H9 (cell line): ENCODE measurements around the gene CDK5. TPM values are rescaled to one million over a fixed set of nuclear protein-coding genes. Genes with fewer than 3 reads are reported as not detected.

Experiments used
- DNase-seq: peaks from one replicate; pipeline ENCODE4 v3.0.0-alpha.2; 2017
- H2AFZ ChIP-seq: one replicate; pipeline ENCODE4 v1.6.1; 2013; ENCODE audit warnings: mild to moderate bottlenecking, low read length, control low read depth, moderate library complexity
- H2AK5ac ChIP-seq: 2 replicates; pipeline ENCODE4 v1.6.1; 2013; ENCODE audit warnings: low read length, control low read depth, mixed read lengths; ENCODE audit not compliant: insufficient read length
- H2BK120ac ChIP-seq: one replicate; pipeline ENCODE4 v1.6.1; 2013; ENCODE audit warnings: low read depth, mild to moderate bottlenecking, low read length, control low read depth, inconsistent platforms; ENCODE audit not compliant: poor library complexity, severe bottlenecking
- H2BK12ac ChIP-seq: 2 replicates; pipeline ENCODE4 v1.6.1; 2013; ENCODE audit warnings: low read length, control low read depth, mixed read lengths, low read depth; ENCODE audit not compliant: insufficient read length
- H2BK15ac ChIP-seq: 2 replicates; pipeline ENCODE4 v1.6.1; 2013; ENCODE audit warnings: low read depth, low read length, control low read depth
- H2BK20ac ChIP-seq: one replicate; pipeline ENCODE4 v1.6.1; 2013; ENCODE audit warnings: low read depth, mild to moderate bottlenecking, low read length, control low read depth, inconsistent platforms; ENCODE audit not compliant: poor library complexity, severe bottlenecking
- H2BK5ac ChIP-seq: 2 replicates; pipeline ENCODE4 v1.6.1; 2013; ENCODE audit warnings: low read length, control low read depth, mixed read lengths; ENCODE audit not compliant: insufficient read length
- H3K14ac ChIP-seq: 2 replicates; pipeline ENCODE4 v1.6.1; 2013; ENCODE audit warnings: low read length, control low read depth; ENCODE audit not compliant: insufficient read depth
- H3K18ac ChIP-seq: 2 replicates; pipeline ENCODE4 v1.6.1; 2013; ENCODE audit warnings: low read depth, mild to moderate bottlenecking, mixed read lengths, low read length, control low read depth; ENCODE audit not compliant: insufficient read length
- H3K23ac ChIP-seq: 2 replicates; pipeline ENCODE4 v1.6.1; 2013; ENCODE audit warnings: low read length, control low read depth, mixed read lengths, low read depth; ENCODE audit not compliant: insufficient read length
- H3K23me2 ChIP-seq: 2 replicates; pipeline ENCODE4 v1.6.1; 2013; ENCODE audit warnings: low read depth, mild to moderate bottlenecking, mixed read lengths, low read length, control low read depth; ENCODE audit not compliant: insufficient read length, poor library complexity, severe bottlenecking
- H3K27ac ChIP-seq: 2 replicates; pipeline ENCODE4 v1.5.1; 2013; ENCODE audit warnings: low read length, control low read depth, mixed read lengths, low read depth; ENCODE audit not compliant: insufficient read length
- H3K27me3 ChIP-seq: 2 replicates; pipeline ENCODE4 v1.6.1; 2013; ENCODE audit warnings: low read length, control low read depth, inconsistent platforms; ENCODE audit not compliant: insufficient read depth
- H3K4ac ChIP-seq: 2 replicates; pipeline ENCODE4 v1.6.1; 2013; ENCODE audit warnings: low read depth, mild to moderate bottlenecking, control low read depth, inconsistent platforms, low read length, moderate library complexity
- H3K4me1 ChIP-seq: 2 replicates; pipeline ENCODE4 v1.6.1; 2013; ENCODE audit warnings: low read length, control low read depth, inconsistent platforms; ENCODE audit not compliant: insufficient read depth
- H3K4me2 ChIP-seq: 2 replicates; pipeline ENCODE4 v1.6.1; 2013; ENCODE audit warnings: low read length, control low read depth, mixed read lengths; ENCODE audit not compliant: insufficient read length, insufficient read depth
- H3K56ac ChIP-seq: 2 replicates; pipeline ENCODE4 v1.6.1; 2013; ENCODE audit warnings: low read depth, mild to moderate bottlenecking, mixed read lengths, low read length, control low read depth; ENCODE audit not compliant: insufficient read length
- H3K79me1 ChIP-seq: 2 replicates; pipeline ENCODE4 v1.6.1; 2013; ENCODE audit warnings: low read depth, mild to moderate bottlenecking, moderate library complexity, low read length, control low read depth, inconsistent platforms; ENCODE audit not compliant: insufficient read depth, poor library complexity, severe bottlenecking
- H3K79me2 ChIP-seq: 2 replicates; pipeline ENCODE4 v1.6.1; 2013; ENCODE audit warnings: low read length, control low read depth, inconsistent platforms; ENCODE audit not compliant: insufficient read depth
- H3K9ac ChIP-seq: 2 replicates; pipeline ENCODE4 v1.6.1; 2013; ENCODE audit warnings: low read length, control low read depth, mixed read lengths; ENCODE audit not compliant: insufficient read length; ENCODE audit errors: extremely low read depth
- H3K9me3 ChIP-seq: one replicate; pipeline ENCODE4 v1.6.1; 2013; ENCODE audit warnings: low read depth, low read length, inconsistent platforms; ENCODE audit not compliant: control insufficient read depth
- H3T11ph ChIP-seq: one replicate; pipeline ENCODE4 v1.6.1; 2013; ENCODE audit warnings: mild to moderate bottlenecking, low read length, control low read depth, inconsistent platforms
- H4K20me1 ChIP-seq: one replicate; pipeline ENCODE4 v1.6.1; 2013; ENCODE audit not compliant: control insufficient read depth, insufficient read length, insufficient read depth
- H4K5ac ChIP-seq: 2 replicates; pipeline ENCODE4 v1.6.1; 2013; ENCODE audit warnings: low read depth, mild to moderate bottlenecking, mixed read lengths, low read length, control low read depth; ENCODE audit not compliant: insufficient read length
- H4K8ac ChIP-seq: replicated peaks from 2 replicates; pipeline ENCODE4 v1.6.1; 2013; ENCODE audit warnings: low read length, control low read depth, mixed read lengths, low read depth; ENCODE audit not compliant: insufficient read length
- H4K91ac ChIP-seq: 2 replicates; pipeline ENCODE4 v1.6.1; 2013; ENCODE audit warnings: low read depth, mild to moderate bottlenecking, moderate library complexity, mixed read lengths, low read length, control low read depth; ENCODE audit not compliant: insufficient read length
- H3K27ac Mint-ChIP-seq, 3 experiments: 2 replicates in 2 of 3; 3 replicates in 1 of 3; pipeline ENCODE4 v1.8.0; 2020 to 2021; ENCODE audit warnings: mixed read lengths in 3 of 3, mild to moderate bottlenecking in 1 of 3, moderate library complexity in 1 of 3
- H3K27me3 Mint-ChIP-seq: 2 replicates; pipeline ENCODE4 v1.8.0; 2021; ENCODE audit warnings: low read depth, mild to moderate bottlenecking, moderate library complexity, mixed read lengths
- H3K36me3 Mint-ChIP-seq, 3 experiments: 2 replicates in 2 of 3; 3 replicates in 1 of 3; pipeline ENCODE4 v1.8.0; 2020 to 2021; ENCODE audit warnings: low read depth in 3 of 3, mixed read lengths in 3 of 3; ENCODE audit not compliant: insufficient read depth in 1 of 3
- H3K4me1 Mint-ChIP-seq, 2 experiments: 2 replicates each; pipeline ENCODE4 v1.8.0; 2020; ENCODE audit warnings: mixed read lengths in 2 of 2
- H3K4me3 Mint-ChIP-seq, 2 experiments: 2 replicates in 1 of 2; 3 replicates in 1 of 2; pipeline ENCODE4 v1.8.0; 2020 to 2021; ENCODE audit warnings: mild to moderate bottlenecking in 2 of 2, mixed read lengths in 2 of 2, moderate library complexity in 1 of 2
- H3K9me3 Mint-ChIP-seq, 2 experiments: 2 replicates in 1 of 2; 3 replicates in 1 of 2; pipeline ENCODE4 v1.8.0; 2020; ENCODE audit warnings: mild to moderate bottlenecking in 2 of 2, mixed read lengths in 2 of 2, moderate library complexity in 1 of 2
- WGBS: extraction: QIAGEN DNeasy Blood & Tissue Kit; methylation state at CpG from one replicate; pipeline ENCODE4 v1.1.7; 2013; ENCODE audit warnings: missing lambda C conversion rate, low lambda C conversion rate, mixed read lengths; ENCODE audit not compliant: insufficient read length; ENCODE audit errors: extremely low coverage; 5-methylcytosine and 5-hydroxymethylcytosine counted together
- long read RNA-seq: library from polyadenylated mRNA; unstranded; transcript quantifications from one replicate; pipeline ENCODE4 v2.0.0, GENCODE V29; 2020
- total RNA-seq: library from RNA; stranded (reverse); gene quantifications from 2 replicates; pipeline ENCODE4 v1.2.1, GENCODE V29; 2021
- TF ChIP-seq, protein P1 (sequence below): fragments of 200-600 bp; sonication (generic); conservative IDR thresholded peaks from 3 replicates; pipeline ENCODE4 v1.8.0; 2021; ENCODE audit warnings: antibody characterized with exemption, mild to moderate bottlenecking

The CDK5 gene
- total RNA-seq, result 16.3 and 19.9 TPM in 2 replicates
- long read RNA-seq, transcript CDK5-204 (12 exons, 1,758 nt), result major isoform, 41 of 51 reads
- long read RNA-seq, partial matches to known transcripts, result 1 of 51 reads
- long read RNA-seq, other reads (novel, unspliced or antisense), result 9 of 51 reads

DNA sequence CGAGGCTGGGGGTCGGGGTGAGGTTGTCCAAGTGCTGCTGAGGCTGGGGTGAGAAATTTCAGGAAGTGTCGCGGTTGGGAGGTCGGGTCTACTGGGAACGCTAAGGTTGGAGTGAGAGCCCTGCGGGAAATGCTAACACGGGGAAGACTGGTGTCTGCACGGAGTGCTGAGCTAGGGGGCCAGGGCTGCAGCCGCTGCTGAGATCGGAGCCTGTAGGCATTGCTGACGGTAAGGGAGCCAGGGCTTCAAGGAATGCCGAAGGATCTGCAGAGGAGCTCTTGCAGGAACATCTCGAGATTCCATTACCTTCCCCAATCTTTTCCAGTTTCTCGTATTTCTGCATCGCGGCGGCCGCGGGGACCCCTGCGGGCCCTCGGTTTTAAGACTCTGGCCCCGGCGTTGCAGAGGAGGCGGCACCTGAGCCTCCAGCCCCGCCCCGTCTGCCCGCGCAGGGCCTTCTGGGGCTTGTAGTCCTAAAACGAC is at the start of gene CDK5:
TSS of gene CDK5 (minus strand) at position 392 of the 483 bp plus-strand sequence. CDS start at position 343, 49 bp downstream.
- Mint-ChIP-seq H3K4me3 (peak within 1 kb of the TSS; percentile 78 to 91), H3K36me3 (peaks cover 0 to 9% (median 0%) of the 10 kb centered on the region in 3 experiments; a peak in 3 of 7 replicates), H3K27me3 (peaks cover 26% of the 10 kb centered on the region), H3K27ac (peak within 1 kb of the TSS in 2 of 3 experiments; percentile 82 to 93; a peak in 4 of 7 replicates), H3K9me3 (no peaks in the 10 kb centered on the region; a peak in 1 of 5 replicates), H3K4me1 (peaks cover 37 to 48% of the 10 kb centered on the region in 2 experiments)
- Histone ChIP-seq H3K4me2 (peak within 1 kb of the TSS; percentile 81), H3K27me3 (no peaks in the 10 kb centered on the region; the same call in 1 of the 2 replicates), H3K18ac (peak within 1 kb of the TSS; percentile 55), H3K23me2 (peaks cover 38% of the 10 kb centered on the region), H3K23ac (no peak within 1 kb of the TSS), H3K27ac (no peak within 1 kb of the TSS), H3K79me1 (no peaks in the 10 kb centered on the region), H2BK120ac (no peak within 1 kb of the TSS), H4K20me1 (no peaks in the 10 kb centered on the region), H4K91ac (no peak within 1 kb of the TSS), H3K4me1 (peaks cover 8% of the 10 kb centered on the region), H2BK15ac (no peak within 1 kb of the TSS), H3K4ac (no peak within 1 kb of the TSS), H3K79me2 (no peaks in the 10 kb centered on the region), H2BK12ac (no peak within 1 kb of the TSS), H3K56ac (no peak within 1 kb of the TSS), H2BK20ac (no peak within 1 kb of the TSS), H4K8ac (no peak within 1 kb of the TSS), H3K9ac (peak within 1 kb of the TSS; percentile 33), H3T11ph (no peak within 1 kb of the TSS), H3K9me3 (no peaks in the 10 kb centered on the region), H2BK5ac (no peak within 1 kb of the TSS), H3K14ac (no peak within 1 kb of the TSS), H4K5ac (no peak within 1 kb of the TSS), H2AFZ (no peak within 1 kb of the TSS), H2AK5ac (no peak within 1 kb of the TSS)
- TF ChIP-seq, protein P1, sequence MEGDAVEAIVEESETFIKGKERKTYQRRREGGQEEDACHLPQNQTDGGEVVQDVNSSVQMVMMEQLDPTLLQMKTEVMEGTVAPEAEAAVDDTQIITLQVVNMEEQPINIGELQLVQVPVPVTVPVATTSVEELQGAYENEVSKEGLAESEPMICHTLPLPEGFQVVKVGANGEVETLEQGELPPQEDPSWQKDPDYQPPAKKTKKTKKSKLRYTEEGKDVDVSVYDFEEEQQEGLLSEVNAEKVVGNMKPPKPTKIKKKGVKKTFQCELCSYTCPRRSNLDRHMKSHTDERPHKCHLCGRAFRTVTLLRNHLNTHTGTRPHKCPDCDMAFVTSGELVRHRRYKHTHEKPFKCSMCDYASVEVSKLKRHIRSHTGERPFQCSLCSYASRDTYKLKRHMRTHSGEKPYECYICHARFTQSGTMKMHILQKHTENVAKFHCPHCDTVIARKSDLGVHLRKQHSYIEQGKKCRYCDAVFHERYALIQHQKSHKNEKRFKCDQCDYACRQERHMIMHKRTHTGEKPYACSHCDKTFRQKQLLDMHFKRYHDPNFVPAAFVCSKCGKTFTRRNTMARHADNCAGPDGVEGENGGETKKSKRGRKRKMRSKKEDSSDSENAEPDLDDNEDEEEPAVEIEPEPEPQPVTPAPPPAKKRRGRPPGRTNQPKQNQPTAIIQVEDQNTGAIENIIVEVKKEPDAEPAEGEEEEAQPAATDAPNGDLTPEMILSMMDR, result no peak
- WGBS, result no CpG with 5 or more reads among the region's 30 CpGs
- no peak for DNase-seq
